Mucosa of rectum (tissue), 2 donors: ENCODE results near the gene GATAD2A.

Source experiments
- H3K27ac ChIP-seq, 2 donors: one replicate each; pipeline ENCODE4 v1.7.0; 2013; ENCODE audit warnings: inconsistent platforms in 2 of 2, low read depth in 2 of 2, low read length in 2 of 2
- H3K27me3 ChIP-seq, 2 donors: one replicate each; pipeline ENCODE4 v1.7.0; 2013; ENCODE audit warnings: low read length in 2 of 2; ENCODE audit not compliant: control insufficient read depth in 2 of 2, insufficient read depth in 2 of 2
- H3K36me3 ChIP-seq, 2 donors: one replicate each; pipeline ENCODE4 v1.7.0; 2013; ENCODE audit warnings: low read length in 2 of 2; ENCODE audit not compliant: control insufficient read depth in 2 of 2, insufficient read depth in 2 of 2
- H3K4me1 ChIP-seq, 2 donors: one replicate each; pipeline ENCODE4 v1.7.0; 2013; ENCODE audit warnings: low read length in 2 of 2, mild to moderate bottlenecking in 1 of 2; ENCODE audit not compliant: control insufficient read depth in 2 of 2, insufficient read depth in 2 of 2
- H3K4me3 ChIP-seq, 2 donors: one replicate each; pipeline ENCODE4 v1.7.0; 2013; ENCODE audit warnings: low read length in 2 of 2
- H3K9ac ChIP-seq, 2 donors: one replicate each; pipeline ENCODE4 v1.7.0; 2013; ENCODE audit warnings: low read length in 2 of 2, low read depth in 1 of 2, mild to moderate bottlenecking in 1 of 2
- H3K9me3 ChIP-seq, 2 donors: one replicate each; pipeline ENCODE4 v1.7.0; 2013; ENCODE audit warnings: low read length in 2 of 2; ENCODE audit not compliant: control insufficient read depth in 2 of 2
- donor health status: healthy.
- donor health status: Normal muscosa, but diverticular disease.

GATAD2A gene

GRCh38 chr19:19458110-19458816, 52.8 kb downstream of the GATAD2A start:
- Histone ChIP-seq H3K4me1 (peaks cover 41 to 47% of the 10 kb centered on the region in 2 donors), H3K4me3 (peak overlapping the region in 1 of 2 donors; percentile 7), H3K27me3 (no peaks in the 10 kb centered on the region), H3K9me3 (no peaks in the 10 kb centered on the region), H3K9ac (no peak overlapping the region), H3K36me3 (peaks cover 0 to 8% of the 10 kb centered on the region in 2 donors), H3K27ac (peak overlapping the region in 1 of 2 donors; percentile 78)

GRCh38 chr19:19459073-19459472, 53.6 kb downstream of the GATAD2A start:
- H3K27ac ChIP-seq: peak overlapping the region in 1 of 2 donors; percentile 78

GRCh38 chr19:19459707-19460251, 54.3 kb downstream of the GATAD2A start:
- Histone ChIP-seq H3K4me1 (peaks cover 44 to 59% of the 10 kb centered on the region in 2 donors), H3K9ac (peak overlapping the region in 1 of 2 donors; percentile 61), H3K27ac (peak overlapping the region; percentile 25 to 78), H3K4me3 (peak overlapping the region in 1 of 2 donors; percentile 48), H3K9me3 (no peaks in the 10 kb centered on the region), H3K36me3 (peaks cover 0 to 11% of the 10 kb centered on the region in 2 donors), H3K27me3 (no peaks in the 10 kb centered on the region)

More at GRCh38 chr19:19459073-19459472, 53.6 kb downstream of the GATAD2A start:
- Histone ChIP-seq H3K4me1 (peaks cover 41 to 52% of the 10 kb centered on the region in 2 donors), H3K9me3 (no peaks in the 10 kb centered on the region), H3K27me3 (no peaks in the 10 kb centered on the region), H3K9ac (no peak overlapping the region), H3K4me3 (peak overlapping the region in 1 of 2 donors; percentile 7), H3K36me3 (peaks cover 0 to 8% of the 10 kb centered on the region in 2 donors)

GRCh38 chr19:19460258-19460731, 54.8 kb downstream of the GATAD2A start:
- H3K27ac ChIP-seq: peak overlapping the region; percentile 25 to 78
- peaks cover under 1 to 16% of the 10 kb centered on the region in 2 donors for H3K36me3 ChIP-seq
- H3K9ac ChIP-seq: peak overlapping the region in 1 of 2 donors; percentile 61
- no peaks in the 10 kb centered on the region for H3K9me3 ChIP-seq
- peaks cover 44 to 59% of the 10 kb centered on the region in 2 donors for H3K4me1 ChIP-seq
- no peaks in the 10 kb centered on the region for H3K27me3 ChIP-seq
- peak overlapping the region in 1 of 2 donors; percentile 48 for H3K4me3 ChIP-seq

- H3K27me3 ChIP-seq: no peaks in the 10 kb centered on the region
- peaks cover 6 to 22% of the 10 kb centered on the region in 2 donors for H3K36me3 ChIP-seq
- peak overlapping the region in 1 of 2 donors; percentile 34 for H3K9ac ChIP-seq
- peak overlapping the region; percentile 32 to 78 for H3K27ac ChIP-seq
- H3K4me1 ChIP-seq: peaks cover 44 to 59% of the 10 kb centered on the region in 2 donors
- H3K9me3 ChIP-seq: no peaks in the 10 kb centered on the region
- peak overlapping the region in 1 of 2 donors; percentile 48 for H3K4me3 ChIP-seq
These were observed 55.3 kb downstream of the GATAD2A start for GRCh38 chr19:19460761-19461265.

GRCh38 chr19:19461306-19461670, 55.8 kb downstream of the GATAD2A start:
- Histone ChIP-seq H3K9me3 (no peaks in the 10 kb centered on the region), H3K36me3 (peaks cover 11 to 26% of the 10 kb centered on the region in 2 donors), H3K9ac (no peak overlapping the region), H3K4me1 (peaks cover 44 to 59% of the 10 kb centered on the region in 2 donors), H3K27me3 (no peaks in the 10 kb centered on the region), H3K4me3 (peak overlapping the region in 1 of 2 donors; percentile 33), H3K27ac (peak overlapping the region; percentile 32 to 78)

GRCh38 chr19:19461671-19462622, 56.5 kb downstream of the GATAD2A start:
- H3K4me1 ChIP-seq: peaks cover 44 to 59% of the 10 kb centered on the region in 2 donors

GRCh38 chr19:19463348-19464117, 58.1 kb downstream of the GATAD2A start:
- Histone ChIP-seq H3K4me3 (no peak overlapping the region), H3K27ac (peak overlapping the region in 1 of 2 donors; percentile 11), H3K9me3 (peaks cover 5 to 12% of the 10 kb centered on the region in 2 donors), H3K36me3 (peaks cover 20 to 36% of the 10 kb centered on the region in 2 donors), H3K9ac (no peak overlapping the region), H3K27me3 (no peaks in the 10 kb centered on the region), H3K4me1 (peaks cover 44 to 52% of the 10 kb centered on the region in 2 donors)

More at GRCh38 chr19:19461671-19462622, 56.5 kb downstream of the GATAD2A start:
- H3K9me3 ChIP-seq: peaks cover 0 to 2% of the 10 kb centered on the region in 2 donors
- H3K27ac ChIP-seq: peak overlapping the region; percentile 36 to 78
- H3K36me3 ChIP-seq: peaks cover 17 to 31% of the 10 kb centered on the region in 2 donors
- H3K9ac ChIP-seq: peak overlapping the region in 1 of 2 donors; percentile 25
- H3K4me3 ChIP-seq: peak overlapping the region in 1 of 2 donors; percentile 33
- no peaks in the 10 kb centered on the region for H3K27me3 ChIP-seq
